HG03196 (cell line): ENCODE data around the gene CDK5.
A peak's percentile ranks its signal among the peaks of the same experiment; 100 is the strongest.

Experiments used
- ATAC-seq: cut with Tn5 transposase; IDR thresholded peaks from one replicate; pipeline ENCODE4 v1.9.1; 2021; ENCODE audit not compliant: unreplicated experiment

The CDK5 gene

DNA sequence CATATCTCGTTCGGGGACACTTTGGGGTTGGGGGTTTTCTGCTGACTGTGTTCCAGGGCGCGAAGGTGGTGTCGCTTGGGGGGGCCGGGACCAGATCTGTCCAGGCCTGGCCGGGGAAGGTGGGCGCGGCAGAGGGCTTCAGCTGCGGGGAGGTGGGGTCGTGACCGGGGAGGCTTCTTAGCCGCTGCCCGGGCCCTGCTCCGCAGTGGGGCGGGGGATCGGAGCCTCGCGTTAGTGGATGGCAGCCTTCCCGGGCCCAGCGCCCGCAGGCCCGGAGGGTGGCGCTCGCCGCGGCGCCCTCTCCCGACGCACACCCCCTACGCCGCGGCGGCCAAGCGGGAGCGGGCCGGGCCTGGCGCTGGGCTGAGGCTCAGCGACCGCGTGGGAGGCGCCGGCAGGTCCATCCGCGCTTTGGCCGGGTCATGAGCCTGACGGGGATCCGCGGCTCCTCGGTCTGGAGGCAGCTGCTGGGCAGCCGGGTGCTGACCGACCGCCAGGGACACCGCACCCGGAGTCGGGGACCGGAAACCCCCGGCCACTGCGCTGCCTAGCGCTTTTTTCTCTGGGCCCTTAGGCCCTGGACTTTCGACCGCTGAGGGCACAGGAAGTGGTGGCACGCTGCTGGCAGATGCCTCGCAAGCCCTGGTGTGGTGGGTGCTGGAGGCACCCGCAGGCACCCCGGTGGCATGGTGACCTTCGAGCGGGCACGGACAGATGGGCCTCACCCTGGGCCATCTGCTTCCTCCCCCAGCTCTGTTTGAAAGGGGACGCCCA is 29.7 kb upstream of the CDK5 start:
- no peak for ATAC-seq

DNA sequence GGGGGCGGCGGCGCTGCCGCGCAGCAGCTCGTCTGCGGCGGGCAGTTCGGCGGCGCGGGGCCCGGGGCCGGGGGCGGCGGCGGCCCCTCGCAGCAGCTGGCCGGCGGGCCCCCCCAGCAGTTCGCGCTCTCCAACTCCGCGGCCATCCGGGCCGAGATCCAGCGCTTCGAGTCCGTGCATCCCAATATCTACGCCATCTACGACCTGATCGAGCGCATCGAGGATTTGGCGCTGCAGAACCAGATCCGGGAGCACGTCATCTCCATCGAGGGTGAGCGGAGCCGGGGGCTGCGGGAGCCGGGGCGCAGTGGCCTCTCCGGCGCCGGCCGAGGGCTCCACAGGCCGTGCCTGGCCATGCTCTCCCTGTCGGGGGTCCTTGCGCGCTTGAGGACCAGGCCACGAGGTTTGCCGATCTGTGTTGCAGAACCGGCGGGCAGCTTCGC is 29.1 kb upstream of the CDK5 start:
- no peak for ATAC-seq

DNA sequence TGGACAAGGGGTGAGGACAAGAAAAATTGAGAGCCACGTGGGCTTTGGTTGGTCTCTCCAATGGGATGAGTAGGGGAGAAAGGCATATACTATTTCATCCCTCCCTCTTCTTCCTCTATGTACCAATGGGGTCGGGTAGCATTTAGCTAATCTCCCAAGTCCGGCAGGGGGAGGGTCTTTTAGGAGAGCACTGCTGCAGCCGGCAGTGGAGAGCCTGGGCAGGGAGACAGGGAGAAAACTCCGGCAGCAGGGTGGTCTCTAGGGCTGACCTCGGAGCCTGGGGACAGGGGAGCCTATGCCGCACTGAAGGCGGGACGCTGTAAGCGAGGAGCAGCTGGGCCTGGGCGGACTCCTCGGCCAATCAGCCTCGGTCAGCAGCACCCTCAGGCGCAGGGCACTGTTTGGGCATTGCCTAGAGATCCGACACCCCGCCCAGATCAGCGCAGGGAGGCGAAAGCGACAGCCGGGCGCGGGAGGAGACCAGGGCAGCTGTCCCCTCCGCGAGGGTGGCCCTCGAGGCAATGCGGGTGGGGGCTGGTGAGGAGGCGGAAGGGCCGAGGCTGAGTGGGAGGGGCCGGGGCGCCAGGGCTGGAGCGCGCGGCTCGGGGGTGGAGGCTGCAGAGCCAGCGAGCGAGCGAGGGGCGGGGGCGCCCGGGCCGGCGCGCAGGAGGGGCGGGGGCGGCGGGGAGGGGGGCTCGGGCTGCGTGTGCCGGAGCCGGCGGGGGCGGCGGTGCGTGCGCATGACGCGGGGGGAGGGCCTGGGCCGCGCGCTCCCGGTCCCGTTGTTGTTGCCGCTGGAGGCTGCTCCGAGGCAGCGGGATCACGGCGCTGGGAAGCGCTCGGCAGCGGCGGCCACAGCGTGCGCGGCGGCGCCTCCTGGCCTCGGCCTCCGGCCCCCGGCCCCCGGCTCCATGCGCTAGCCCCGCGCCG is 28.3 kb upstream of the CDK5 start, which contains the start of gene AGAP3:
TSS of gene AGAP3 (plus strand) at position 785 of the 930 bp plus-strand sequence. CDS start 267 bp downstream, outside the sequence.
- ATAC-seq = peak; percentile 43

DNA sequence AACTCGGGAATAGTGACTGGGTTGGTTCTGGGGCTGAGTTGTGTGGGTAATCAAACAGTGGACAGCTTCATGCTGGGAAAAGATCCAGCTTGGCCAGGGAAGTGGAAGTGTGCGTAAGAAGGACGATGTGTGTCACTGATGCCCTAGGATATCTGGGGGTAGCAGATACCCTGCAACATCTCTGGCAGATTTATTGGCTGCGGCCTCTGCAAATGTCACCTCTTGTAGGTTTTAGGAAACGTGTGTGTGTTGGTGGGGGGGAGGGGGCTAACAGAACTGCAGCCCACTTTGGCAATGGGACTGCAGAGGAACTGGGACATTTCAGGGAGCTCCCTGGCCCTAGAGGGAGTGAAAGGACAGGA is 27.6 kb upstream of the CDK5 start:
- no peak for ATAC-seq

DNA sequence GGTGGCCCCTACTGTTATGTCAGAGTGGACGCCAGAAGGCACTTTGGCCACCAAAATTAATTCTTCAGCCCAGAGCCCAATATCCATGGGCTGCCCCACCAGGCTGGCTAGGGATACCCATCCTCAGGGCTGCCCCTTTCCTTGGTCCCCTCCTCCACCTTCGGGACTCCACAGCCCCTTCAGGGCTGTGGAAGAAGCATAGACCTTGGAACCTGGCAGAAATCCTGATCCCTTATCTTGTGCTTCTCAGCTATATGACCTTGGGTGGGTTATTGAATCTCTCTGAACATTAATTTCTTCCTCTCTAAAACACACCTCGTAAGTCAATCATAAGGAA is 26.1 kb upstream of the CDK5 start:
- no peak for ATAC-seq

DNA sequence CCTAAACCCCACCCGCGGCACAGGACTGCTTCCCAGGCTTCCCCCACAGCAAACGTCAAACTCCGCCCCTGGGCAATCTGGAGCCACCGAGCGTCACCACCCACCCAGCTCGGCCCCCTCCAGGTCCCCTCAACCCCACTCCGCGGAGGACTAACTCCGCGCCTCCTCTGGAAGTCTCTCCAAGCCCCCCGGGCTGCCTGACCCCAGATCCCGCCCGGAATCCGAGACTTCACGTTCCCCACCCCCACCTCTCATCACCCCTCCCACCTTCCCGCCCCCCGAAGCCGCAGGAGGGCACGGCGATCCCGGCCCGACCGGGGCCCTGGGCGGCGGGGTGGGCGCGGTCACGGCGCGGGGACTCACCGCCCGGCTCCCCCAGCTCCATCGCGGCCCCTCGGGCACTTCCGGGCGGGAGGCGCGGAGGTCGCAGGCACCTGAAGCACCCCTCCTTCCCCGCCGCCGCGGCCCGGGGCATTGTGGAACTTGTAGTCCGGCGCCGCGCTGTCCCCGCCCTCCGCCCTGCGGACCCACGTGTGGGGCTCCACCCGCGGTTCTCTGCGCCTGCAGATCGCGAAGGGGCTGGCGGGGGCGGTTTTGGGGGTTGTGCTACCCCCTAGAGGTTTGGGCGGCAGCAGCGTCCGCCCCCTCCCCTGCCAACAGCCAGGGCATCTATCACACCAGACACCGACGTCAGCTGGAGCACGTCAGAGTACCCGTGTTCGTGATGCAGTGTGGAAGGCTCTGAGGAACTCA is 25.6 kb upstream of the CDK5 start, which contains the start of gene TMUB1:
TSS of gene TMUB1 (minus strand) at position 423 of the 753 bp plus-strand sequence. CDS start 930 bp downstream, outside the sequence.
- ATAC-seq = peak; percentile 40

DNA sequence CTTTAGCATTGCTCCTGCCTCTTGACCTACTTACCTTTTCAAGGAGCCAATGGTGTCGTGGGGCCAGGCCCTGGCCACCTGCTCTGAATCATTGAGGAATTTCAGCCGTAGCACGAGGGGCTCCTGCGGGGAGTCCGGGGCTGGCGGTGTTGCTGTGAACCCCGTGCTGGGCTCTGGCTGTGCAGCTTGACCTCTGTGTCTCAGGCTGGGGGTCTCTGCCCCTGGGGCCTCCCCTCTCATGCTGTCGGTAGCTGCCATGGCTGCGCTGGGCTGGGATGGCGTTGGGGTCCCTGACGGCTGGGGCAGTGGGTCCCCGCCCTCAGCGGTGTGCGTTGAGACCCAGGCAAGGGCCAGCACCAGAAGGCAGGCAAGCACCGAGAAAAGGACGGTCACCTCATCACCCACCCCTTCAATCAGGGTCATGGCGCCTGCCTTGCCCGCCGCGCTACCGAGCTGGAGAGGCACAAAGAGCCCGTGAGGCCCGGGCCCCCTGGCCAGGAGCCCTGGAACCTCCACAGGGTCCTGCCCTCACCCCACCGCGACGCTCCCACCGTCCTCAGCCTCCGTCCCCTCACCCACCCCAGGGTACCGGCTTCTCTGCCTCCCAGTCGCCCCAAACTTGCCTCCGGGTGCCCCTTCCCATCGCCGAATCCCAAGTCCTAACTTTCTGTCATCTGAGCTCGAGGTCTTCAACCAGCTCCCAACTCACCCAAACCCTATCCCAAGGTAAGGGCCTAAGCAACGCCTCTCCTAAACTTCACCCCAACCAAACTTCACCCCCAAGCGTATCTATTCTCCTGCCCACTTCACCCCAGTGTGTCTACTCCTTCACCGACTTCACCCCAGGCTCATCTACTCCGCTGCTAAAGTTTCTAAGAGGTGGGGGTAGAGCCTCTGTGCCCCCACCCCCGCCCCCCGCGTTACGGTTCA is 24.7 kb upstream of the CDK5 start:
- ATAC-seq = no peak

DNA sequence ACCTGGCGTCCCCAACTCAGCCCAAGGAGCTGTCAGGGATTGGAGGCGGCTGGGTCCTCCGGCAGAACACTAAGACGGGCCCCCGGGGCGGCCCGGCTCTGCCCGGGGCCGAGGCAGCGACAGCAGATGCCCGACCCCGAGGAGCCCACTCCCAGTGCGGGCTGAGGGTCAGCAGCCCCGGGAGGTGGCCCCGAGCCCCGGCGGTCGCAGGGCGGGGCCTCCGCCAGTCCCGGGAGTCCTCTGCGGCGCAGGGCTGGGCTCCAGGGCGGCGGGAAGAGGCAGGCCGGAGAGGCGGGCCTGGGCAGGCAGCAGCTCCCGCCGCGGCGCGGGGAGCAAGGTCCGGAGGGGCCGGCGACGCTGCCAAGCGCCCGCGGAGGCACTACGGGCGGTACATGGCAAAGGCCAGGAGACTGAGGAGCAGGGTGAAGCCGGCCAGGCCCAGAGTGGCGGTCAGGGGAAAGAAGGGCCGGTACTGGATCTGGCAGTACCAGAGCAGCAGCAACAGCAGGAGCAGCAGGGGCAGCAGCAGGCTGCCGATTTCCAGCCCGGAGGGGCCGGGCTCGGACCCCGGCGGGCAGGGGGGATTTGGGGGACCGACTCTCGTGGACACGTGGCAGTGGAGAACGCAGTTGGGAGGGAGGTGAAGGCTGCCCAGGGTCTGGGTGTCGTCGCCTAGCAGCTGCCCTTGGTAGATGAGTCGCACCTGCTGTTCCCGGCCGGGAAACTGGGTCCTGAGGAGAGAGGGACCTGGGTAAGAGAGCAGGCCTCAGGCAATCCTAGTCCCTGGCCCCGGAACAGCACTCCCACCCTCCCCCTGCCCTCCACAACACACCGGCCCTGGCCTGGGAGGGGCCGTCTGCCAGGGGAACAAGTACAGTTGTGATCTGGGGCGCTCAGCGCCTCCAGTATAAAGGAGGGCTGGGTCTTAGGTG is 23.7 kb upstream of the CDK5 start:
- no peak for ATAC-seq

DNA sequence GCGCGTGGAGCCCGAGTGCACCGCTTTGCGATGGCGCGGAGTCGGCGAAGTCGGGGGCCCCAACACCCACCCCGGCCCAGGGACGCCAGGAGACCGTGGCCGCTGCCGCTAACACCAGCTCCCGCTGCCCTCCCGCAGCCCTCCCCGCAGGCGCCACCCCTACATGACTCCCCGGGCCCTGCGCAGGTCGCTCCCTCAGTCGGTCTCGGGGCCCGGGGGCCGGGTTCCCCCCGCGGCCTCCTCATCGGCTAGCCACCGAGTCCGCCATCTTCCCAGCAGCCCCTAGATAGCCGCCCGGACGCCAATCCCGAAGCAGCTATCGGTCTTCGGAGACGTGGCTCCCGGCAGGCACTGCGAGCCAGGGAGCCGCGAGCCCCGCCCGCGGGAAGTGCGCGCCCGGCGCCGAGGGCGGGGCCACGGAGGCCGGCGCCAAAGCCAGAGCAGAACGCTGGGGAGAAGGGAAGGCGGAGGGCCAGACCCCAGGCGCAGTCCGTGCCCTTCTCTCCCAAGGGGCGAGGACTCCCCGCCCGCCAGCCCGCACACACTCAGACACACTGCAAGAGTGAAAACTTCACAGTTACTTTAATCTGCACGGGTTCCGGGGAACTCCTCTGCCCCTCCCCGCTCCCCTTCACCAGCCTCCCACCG is 22.9 kb upstream of the CDK5 start, which contains the start of gene FASTK:
TSS of gene FASTK (minus strand) at position 288 of the 648 bp plus-strand sequence. CDS start at position 245, 43 bp downstream.
- peak; percentile 73 for ATAC-seq

DNA sequence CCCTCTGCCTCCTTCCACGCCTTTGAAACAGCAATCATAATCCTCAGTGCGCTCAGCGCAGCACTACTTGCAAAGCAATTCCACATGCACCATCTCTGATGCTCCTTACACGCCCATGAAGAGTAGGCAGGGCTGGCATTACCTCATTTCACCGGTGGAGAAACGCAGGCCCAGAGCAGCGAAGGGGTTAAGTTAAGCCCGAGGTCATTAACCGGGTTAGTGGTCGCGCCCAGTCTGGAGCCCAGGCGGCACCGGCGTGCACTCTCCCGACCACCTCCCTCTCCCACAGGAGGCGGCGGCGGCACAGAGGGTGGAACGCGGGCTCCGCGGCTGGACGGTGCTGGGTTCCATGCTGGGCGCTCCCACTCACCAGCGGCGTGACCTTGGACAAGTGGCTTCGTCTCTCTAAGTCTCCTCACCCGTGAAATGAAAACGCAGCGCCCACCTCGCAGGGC is 22.4 kb upstream of the CDK5 start:
- peak; percentile 3 for ATAC-seq

DNA sequence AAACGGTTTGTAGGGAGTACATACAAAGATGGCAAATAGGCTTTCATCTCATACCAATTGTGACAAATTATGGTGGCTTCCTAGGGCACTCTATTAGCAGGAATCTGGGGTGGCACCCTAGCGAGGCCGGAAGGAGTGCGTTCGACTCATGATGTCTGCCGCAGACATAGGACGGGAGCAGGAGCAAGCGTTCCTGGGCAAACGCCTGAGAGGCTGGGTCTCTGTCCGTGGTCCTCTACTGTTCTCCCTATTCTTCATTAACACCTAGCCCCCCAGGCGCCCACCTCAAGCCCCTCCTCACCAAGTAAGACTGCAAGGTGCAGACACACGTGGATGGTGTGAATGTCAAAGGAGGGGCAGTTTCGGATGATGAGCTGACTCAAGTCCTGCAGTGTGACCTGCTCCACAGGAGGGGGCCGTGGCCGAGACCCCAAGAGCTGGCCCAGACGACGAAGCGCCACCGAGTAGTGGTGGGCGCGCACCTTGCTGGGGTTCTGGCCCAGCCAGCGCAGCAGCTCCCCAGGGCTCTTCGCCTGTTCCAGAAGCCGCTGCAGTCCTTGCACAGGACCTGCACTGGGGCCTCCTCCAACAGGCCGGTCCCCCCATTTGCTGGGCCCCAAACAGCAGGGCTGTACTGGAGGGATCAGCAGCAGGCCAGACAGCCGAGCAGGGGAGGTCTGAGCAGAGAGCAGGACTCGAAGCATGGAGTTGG is 21.7 kb upstream of the CDK5 start:
- ATAC-seq = no peak

DNA sequence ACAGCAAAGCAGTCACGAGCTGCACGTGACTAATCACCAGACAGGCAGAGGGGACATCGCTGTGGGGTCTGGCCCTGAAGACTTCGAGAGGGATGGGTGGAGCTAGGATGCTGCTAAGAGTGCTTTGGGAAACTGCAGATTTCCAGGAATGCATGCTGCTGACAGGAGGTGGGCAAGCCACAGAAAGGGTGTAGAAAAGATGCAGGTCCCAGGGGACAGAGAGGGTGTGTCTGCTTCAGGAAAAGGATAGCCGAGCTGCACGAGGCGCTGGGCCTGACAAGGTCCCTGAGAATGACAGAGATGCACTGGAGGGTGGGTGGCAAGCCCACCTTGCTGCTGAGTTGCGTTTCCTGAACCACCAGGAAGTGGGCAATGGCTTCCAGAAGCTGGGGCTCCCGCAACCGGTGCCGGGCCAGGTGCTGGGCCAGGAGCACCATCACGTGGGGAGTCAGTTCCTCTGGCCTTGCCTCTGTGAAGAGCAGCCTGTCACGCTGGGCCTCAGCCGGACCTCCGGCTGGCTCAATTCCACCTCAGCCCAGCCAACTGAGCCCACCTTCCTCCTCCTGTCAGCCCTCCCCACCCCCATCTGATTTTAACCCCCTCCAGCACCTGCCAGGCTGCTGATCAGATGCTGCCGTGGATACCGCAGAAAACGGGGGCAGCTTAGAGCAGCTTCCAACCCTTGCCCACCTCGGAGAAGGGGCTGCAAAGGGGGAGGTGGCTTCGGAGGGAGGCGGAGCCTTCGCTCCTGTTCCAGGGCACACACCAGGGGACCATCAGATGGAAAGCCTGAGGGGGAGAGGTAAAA is 20.7 kb upstream of the CDK5 start:
- ATAC-seq = no peak

DNA sequence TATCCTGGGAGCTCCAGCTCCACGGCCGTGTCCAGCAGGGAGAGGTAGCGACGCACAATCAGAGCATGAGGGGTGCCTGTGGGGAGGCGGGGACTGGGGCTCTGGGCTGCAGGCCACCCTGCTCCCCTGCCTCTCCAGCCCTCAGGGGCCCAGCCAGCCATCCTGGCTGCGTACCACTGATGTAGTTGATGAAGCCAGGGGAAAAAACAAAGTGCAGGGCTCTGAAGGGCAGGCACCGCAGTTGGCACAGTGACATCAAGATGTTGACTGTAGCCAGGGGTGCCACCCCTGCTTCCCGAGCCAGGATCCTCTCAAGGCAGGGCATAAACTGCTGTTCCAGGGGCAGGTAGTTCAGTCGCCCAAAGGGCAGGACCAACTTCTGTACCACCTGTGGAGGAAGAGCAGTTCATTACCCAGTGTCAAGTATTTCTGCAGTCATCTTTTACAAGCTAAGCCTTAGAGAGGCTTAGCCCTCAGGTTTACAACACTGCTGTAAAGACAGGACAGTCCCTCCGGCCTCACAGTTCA is 20.1 kb upstream of the CDK5 start:
- ATAC-seq = no peak

DNA sequence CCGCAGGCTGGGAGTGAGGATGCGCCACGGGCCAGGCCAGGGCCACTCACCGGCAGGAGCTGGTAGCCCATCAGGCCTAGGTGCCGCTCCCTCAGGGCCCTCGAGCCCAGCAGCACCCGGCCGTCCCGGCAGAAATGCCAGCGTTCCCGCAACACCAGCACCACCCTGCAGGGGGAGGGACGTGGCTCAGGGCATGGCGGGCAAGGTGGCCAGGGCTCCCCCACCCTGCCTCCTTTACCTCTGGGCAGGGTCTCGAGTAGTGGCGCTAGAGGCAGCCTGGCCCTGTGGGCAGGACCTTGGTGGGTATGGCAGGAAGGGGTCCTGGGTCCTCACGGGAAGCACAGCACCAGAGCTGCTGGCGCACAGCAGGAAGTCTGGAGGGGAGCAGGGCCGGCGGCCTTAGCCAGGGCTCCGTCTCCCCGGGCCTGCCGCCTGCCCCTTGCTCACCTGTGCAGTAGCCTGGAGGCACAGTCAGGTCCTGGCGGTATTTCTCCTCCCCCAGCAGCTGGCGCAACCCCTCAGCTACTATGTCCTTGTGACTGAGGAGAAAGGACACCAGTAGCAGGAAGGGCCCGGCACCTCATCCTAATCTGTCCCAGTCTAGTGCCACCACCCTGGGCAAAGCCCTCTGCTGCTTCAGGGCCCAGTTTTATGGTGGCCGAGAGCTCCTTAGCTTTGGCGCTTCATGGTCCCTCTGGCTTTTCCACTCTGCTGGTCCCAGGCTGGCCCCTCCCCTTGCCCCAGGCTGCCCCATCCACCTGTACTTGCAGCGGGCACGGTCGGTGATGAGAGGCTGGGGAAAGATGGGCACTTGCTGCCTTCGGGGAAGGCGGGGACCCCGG is 19.4 kb upstream of the CDK5 start:
- no peak for ATAC-seq

DNA sequence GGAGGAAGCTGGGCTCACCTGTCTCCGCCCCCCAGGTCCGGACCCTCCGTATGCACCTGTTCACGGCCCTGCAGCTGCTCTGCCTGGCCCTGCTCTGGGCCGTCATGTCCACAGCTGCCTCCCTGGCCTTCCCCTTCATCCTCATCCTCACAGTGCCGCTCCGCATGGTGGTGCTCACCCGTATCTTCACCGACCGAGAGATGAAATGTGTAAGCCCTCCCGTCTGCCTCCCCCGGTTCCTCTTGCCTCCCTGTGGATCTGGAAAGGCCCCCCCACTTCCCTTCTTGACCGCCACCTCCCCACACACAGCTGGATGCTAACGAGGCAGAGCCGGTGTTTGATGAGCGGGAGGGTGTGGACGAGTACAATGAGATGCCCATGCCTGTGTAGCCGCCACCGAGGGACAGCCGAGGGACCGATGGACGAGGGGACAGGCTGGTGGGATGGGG is 18.3 kb upstream of the CDK5 start:
- no peak for ATAC-seq

DNA sequence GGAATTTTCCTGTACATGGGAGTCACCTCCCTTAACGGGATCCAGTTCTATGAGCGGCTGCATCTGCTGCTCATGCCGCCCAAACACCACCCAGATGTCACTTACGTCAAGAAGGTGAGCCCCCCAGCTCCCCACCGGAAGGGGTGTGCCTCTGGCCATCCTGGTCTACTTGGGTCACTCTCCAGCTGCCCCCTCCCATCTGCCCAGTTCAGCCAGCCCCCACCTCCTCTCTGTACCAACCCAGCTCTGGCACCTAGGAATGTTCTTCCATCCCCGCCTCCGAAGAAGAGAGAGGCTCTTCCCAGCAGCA is 17.9 kb upstream of the CDK5 start:
- ATAC-seq = no peak
